OCI-LY1 (cell line): ENCODE results near the gene GTF2H3.

Experiments used
- CTCF ChIP-seq: fragments of 200-600 bp; sonication (generic), shearing (Covaris generic); IDR thresholded peaks from 2 replicates; pipeline ENCODE4 v1.5.1; 2017; ENCODE audit warnings: mild to moderate bottlenecking, antibody characterized with exemption, low read length, moderate library complexity, mixed read lengths
- EZH2 ChIP-seq: fragments of 200-600 bp; sonication (generic), shearing (Covaris generic); IDR thresholded peaks from 2 replicates; pipeline ENCODE4 v1.8.0; 2017; ENCODE audit warnings: borderline replicate concordance, mixed run types, mild to moderate bottlenecking, antibody characterized with exemption, low read length, moderate library complexity, mixed read lengths

DNA sequence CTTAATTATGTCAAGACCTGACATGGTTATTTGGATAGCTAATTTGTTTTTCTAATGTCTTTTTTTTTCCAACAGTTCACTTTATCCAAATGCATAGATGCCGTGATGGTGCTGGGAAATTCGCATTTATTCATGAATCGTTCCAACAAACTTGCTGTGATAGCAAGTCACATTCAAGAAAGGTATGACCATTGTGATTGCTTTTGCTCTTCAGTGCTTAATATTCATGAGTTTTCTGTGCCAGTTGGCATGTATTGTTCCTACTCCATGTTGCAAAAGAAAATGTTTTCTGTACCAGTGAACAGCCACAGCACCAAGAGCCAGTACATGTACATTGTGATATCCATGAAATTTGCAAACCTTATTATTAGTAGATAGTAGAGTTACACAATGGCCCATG lies 11.8 kb downstream of the GTF2H3 start:
- TF ChIP-seq CTCF, result no peak
- TF ChIP-seq EZH2, result no peak
